Psoas muscle (tissue), 8 donors: ENCODE data around the gene SIRT7. TPM values are rescaled to one million over a fixed set of nuclear protein-coding genes. Genes with fewer than 3 reads are reported as not detected.

Experiments used
- ATAC-seq, 4 donors: fragments of 200-7000 bp; cut with Tn5 transposase; one replicate each; pipeline ENCODE4 v1.9.1; 2020; ENCODE audit warnings: moderate library complexity in 3 of 4, mild to moderate bottlenecking in 2 of 4
- DNase-seq, 2 donors: peaks; one replicate each; pipeline ENCODE4 v3.0.0-alpha.2; 2020
- H3K27ac ChIP-seq: fragments of 200-600 bp; one replicate; pipeline ENCODE4 v1.8.0; 2022
- H3K27me3 ChIP-seq, 3 donors: fragments of 200-600 bp in 1 of 3; one replicate each; pipeline versions ENCODE4 v1.6.1 to v1.8.0; 2013 to 2022; ENCODE audit warnings: low read length in 2 of 3, mild to moderate bottlenecking in 2 of 3, moderate library complexity in 1 of 3; ENCODE audit not compliant: insufficient read depth in 3 of 3
- H3K36me3 ChIP-seq, 2 donors: fragments of 200-600 bp in 1 of 2; one replicate each; pipeline versions ENCODE4 v1.6.1 to v1.8.0; 2013 to 2022; ENCODE audit warnings: low read depth in 1 of 2, mild to moderate bottlenecking in 1 of 2, moderate library complexity in 1 of 2; ENCODE audit not compliant: insufficient read depth in 1 of 2
- H3K4me1 ChIP-seq: fragments of 200-600 bp; one replicate; pipeline ENCODE4 v1.8.0; 2022
- H3K4me3 ChIP-seq: fragments of 200-600 bp; one replicate; pipeline ENCODE4 v1.8.0; 2022; ENCODE audit warnings: mild to moderate bottlenecking
- H3K9me3 ChIP-seq: fragments of 200-600 bp; one replicate; pipeline ENCODE4 v1.8.0; 2022
- CTCF ChIP-seq: fragments of 200-600 bp; IDR thresholded peaks from one replicate; pipeline ENCODE4 v1.8.0; 2022; ENCODE audit warnings: antibody characterized with exemption
- WGBS, 3 donors: extraction: QIAGEN DNeasy Blood & Tissue Kit; methylation state at CpG; one replicate each; pipeline versions ENCODE4 v1.1.6 to v1.1.7; 2013; 5-methylcytosine and 5-hydroxymethylcytosine counted together
- intact Hi-C, 2 donors: fragments of 100-400 bp; cut with DNase I; formaldehyde crosslinking; loops; one replicate each; pipeline versions ENCODE4 v1.11.0 to v1.14.2; 2022
- polyA plus RNA-seq, 3 donors: library from polyadenylated mRNA; stranded (reverse); fragments of 200-250 nt; gene quantifications; one replicate each; pipeline ENCODE4 v1.2.3, GENCODE V29; 2013
- total RNA-seq, 4 donors: library from RNA; stranded (reverse); fragmentation: NEBNext Ultra II Directional in 2 of 4; extraction: Animal tissue kit (Norgen Biotek cat#: 25700) in 2 of 4; gene quantifications; one replicate each; pipeline versions ENCODE4 v1.2.1 to v1.2.4, GENCODE V29; 2021 to 2023
- donor health status: healthy with polysubstance abuse.
- donor health status: DM: no; HTN: no; CAD: no; lungs with moderate emphysema.
- donor health status: Bipolar disorder and iron deficiency.
- donor health status: healthy.
- donor health status: DM: yes; HTN: yes; CAD: no.
- donor health status: DM: no; HTN: no; CAD: no.
- donor health status: DM: no; HTN: no; CAD: no.
- donor health status: DM: yes; HTN: yes; CAD: no.

The SIRT7 gene
- total and polyA plus RNA-seq, 7 donors: 3.9 to 14.2 (median 7.6) TPM

DNA sequence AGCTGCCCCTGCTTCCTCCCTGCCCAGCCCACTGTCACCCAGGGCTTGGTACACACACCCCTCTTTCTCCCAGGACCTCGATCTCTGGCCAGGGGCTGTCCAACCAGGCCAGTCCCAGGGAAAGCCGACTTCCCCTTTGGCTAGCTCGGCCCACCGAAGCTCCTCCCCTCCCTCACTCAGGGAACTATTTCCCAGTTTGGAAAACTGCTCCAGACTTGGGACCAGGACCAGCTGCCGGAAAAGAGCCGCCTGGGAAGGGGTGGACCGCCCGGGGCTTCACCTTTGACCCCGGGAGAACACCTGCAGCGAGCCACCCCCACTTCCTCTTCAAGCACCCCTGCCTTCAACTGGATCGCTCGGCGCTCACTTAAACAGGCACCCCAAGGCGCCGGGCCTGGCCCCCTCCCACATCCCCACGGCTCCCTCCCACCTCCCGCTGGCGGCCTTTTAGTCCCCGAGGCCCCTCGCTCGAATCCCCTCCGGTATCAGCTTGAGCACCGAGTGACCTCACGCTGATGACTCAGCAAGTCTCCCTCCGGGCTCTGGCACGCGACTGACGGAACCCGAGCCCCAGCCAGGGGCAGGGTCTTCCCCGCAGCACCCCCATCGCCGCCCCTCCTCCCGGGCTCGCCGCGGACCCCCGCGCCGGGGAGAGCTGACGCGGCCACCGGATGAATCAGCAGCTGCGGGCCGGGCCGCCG is 8.6 kb upstream of the SIRT7 start:
- intact Hi-C loops: no loop called here
- peak; percentile 79 to 87 for DNase-seq
- peaks cover 40% of the 10 kb centered on the region for H3K4me1 ChIP-seq
- WGBS, 3 donors: 0 to 1% (median 1%) methylated on average over 43 to 46 of the region's 46 CpGs
- no peaks in the 10 kb centered on the region for H3K9me3 ChIP-seq
- no peaks in the 10 kb centered on the region for H3K27me3 ChIP-seq
- H3K4me3 ChIP-seq: peak overlapping the region; percentile 91
- peaks cover 0 to 12% of the 10 kb centered on the region in 2 donors for H3K36me3 ChIP-seq
- TF ChIP-seq CTCF: no peak
- peak; percentile 17 to 32 (median 22) for ATAC-seq
- H3K27ac ChIP-seq: peak overlapping the region; percentile 98

DNA sequence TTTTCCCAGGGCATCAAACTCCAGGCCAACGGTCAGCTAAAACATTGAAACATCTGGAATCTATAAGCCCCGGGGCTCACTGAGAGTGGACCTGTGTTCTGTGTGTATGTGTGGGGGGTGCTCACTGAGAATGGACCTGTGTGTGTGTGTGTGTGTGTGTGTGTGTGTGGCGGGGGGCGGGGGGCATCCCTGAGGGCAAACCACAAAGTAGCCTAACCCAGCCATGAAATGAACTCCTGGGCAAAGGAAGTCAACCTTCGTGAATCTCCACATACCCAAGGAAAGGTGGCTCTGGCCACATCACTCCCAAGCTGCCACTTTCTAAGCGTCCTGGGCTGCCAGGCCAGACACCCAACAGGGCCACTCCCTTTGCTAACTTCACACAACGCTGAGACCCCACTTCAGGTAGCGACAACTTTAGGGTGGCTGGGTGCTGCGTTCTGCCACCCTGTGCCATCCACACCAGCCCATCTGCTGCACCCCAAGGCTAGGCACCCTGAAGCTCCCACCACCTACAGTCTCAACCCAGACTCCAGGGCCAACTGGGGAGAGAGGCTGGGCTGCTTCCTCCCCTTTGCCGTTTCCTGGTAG is 8.0 kb upstream of the SIRT7 start:
- ATAC-seq (no peak), DNase-seq (no peak)
- no peak for TF ChIP-seq CTCF
- H3K36me3 ChIP-seq: peaks cover 0 to 18% of the 10 kb centered on the region in 2 donors
- intact Hi-C loops: no loop called here
- H3K27ac ChIP-seq: peak overlapping the region; percentile 98
- H3K4me3 ChIP-seq: peak overlapping the region; percentile 91
- WGBS, 3 donors: 54 to 68% (median 58%) methylated on average over 9 to 10 of the region's 10 CpGs
- H3K9me3 ChIP-seq: no peaks in the 10 kb centered on the region
- no peaks in the 10 kb centered on the region for H3K27me3 ChIP-seq
- H3K4me1 ChIP-seq: peaks cover 47% of the 10 kb centered on the region

DNA sequence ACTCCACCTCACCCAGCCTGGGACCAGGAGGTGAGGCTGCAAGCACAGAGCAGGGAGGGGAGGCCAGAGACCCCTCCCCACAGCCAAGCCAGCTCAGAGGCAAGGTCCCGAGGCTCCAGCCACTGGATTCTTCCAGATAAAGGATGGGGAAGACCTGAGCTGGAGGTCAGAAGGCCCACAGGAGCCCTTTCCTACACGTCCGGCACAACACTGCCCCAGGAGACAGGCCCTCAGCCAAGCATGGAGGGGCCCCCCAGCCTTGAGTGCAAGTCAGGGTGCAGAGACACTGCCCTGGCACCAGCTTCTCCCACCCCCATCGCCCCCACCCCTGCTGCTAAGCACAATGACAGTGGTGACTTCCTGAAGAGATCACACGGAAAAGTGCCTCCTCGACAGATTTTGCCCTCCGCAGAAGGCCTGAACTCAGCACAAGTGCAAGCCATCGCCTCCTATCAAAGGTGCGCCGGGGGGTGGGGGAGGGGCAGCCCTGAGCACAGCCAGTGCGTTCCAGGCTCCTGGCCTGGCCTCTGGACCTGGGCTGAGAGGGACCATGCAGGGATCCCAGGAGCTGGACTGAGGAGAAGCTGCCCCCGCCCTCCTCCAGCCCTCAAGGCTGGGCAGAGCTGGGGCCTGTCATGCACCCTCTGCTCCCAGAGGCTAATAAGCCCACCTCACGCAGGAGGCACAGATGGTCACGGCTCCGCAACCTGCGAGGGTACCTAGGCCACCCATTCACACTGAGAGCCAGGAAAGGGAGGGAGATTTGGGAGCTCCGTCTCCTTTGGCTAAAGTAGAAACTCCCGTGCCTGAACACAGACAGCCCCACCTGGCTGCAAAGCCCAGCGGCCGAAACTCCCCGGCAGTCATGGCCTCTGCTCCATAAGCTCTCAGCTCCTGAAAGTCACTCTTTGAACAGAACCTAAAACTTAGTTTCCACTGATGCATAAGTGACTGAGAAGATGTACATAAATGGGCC is 6.9 kb upstream of the SIRT7 start:
- intact Hi-C loops: loop anchor here in 1 of 2 donors (5.0 kb wide), 1 partner anchor 53 kb away; the partner anchor contains the start of gene ARHGDIA
- Histone ChIP-seq H3K9me3 (no peaks in the 10 kb centered on the region), H3K27ac (peak overlapping the region; percentile 81), H3K27me3 (no peaks in the 10 kb centered on the region), H3K4me1 (peaks cover 58% of the 10 kb centered on the region), H3K4me3 (peak overlapping the region; percentile 76), H3K36me3 (peaks cover 0 to 29% of the 10 kb centered on the region in 2 donors)
- no peak for DNase-seq
- TF ChIP-seq CTCF: no peak
- no peak for ATAC-seq
- 48 to 71% (median 57%) methylated on average over 19 to 21 of the region's 21 CpGs for WGBS, 3 donors

- TF ChIP-seq CTCF: no peak
- DNase-seq (peak; percentile 80 to 89), ATAC-seq (peak; percentile 64 to 77 (median 69))
- peaks cover 0 to 40% of the 10 kb centered on the region in 2 donors for H3K36me3 ChIP-seq
- peak overlapping the region; percentile 76 for H3K4me3 ChIP-seq
- H3K9me3 ChIP-seq: no peaks in the 10 kb centered on the region
- H3K4me1 ChIP-seq: peaks cover 69% of the 10 kb centered on the region
- H3K27me3 ChIP-seq: no peaks in the 10 kb centered on the region
- intact Hi-C loops: loop anchor here in 1 of 2 donors (5.0 kb wide), 1 partner anchor 51 kb away; the partner anchor contains the start of gene ARHGDIA
- whole genome bisulfite sequencing, 3 donors: 16 to 22% (median 21%) methylated on average over 30 to 32 of the region's 32 CpGs
- H3K27ac ChIP-seq: peak overlapping the region; percentile 81
These were observed 5.6 kb upstream of the SIRT7 start for GRCh38 chr17:81923302-81924260.
